ENCODE results near the gene SCRN1.

GRCh38 chr7:30022991-30023390 is 33.4 kb upstream of the SCRN1 start:
- TF ChIP-seq CTCF (IDR thresholded peaks at IDR 0.05): no peak
- no peak for TF ChIP-seq ZFX (IDR thresholded peaks at IDR 0.05; ENCODE audit: borderline replicate concordance)
